Caco-2 (cell line): Measurements from ENCODE around the gene ACAD9. TPM values are rescaled to one million over a fixed set of nuclear protein-coding genes. Genes with fewer than 3 reads are reported as not detected.

ENCODE experiments used
- BruUV-seq: library from RNA; stranded (reverse); fragments of 400-500 nt; replicated peaks from 2 replicates; lab custom pipeline; 2021; lab: Mats Ljungman, UMichigan
- CTCF ChIA-PET: fragments of 300-600 bp; sonication (Branson Sonifier 250); formaldehyde crosslinking; loops from one replicate; lab custom pipeline; 2022; ENCODE audit warnings: antibody characterized with exemption; lab: Charles Lee
- POLR2A ChIA-PET: fragments of 300-600 bp; sonication (Branson Sonifier 250); formaldehyde crosslinking; loops from one replicate; lab custom pipeline; 2022; ENCODE audit warnings: antibody characterized with exemption; lab: Charles Lee
- DNase-seq, 2 experiments: peaks; one replicate each; pipeline versions ENCODE4 v3.0.0 to v3.0.0-alpha.2; 2020 to 2022
- H3K27me3 ChIP-seq: replicated peaks from 2 replicates; pipeline ENCODE4 v1.6.0; 2011; ENCODE audit warnings: low read length; ENCODE audit not compliant: control insufficient read depth, insufficient read depth
- H3K36me3 ChIP-seq: 2 replicates; pipeline ENCODE4 v1.5.1; 2011; ENCODE audit warnings: low read length; ENCODE audit not compliant: control insufficient read depth, insufficient read depth
- H3K4me1 ChIP-seq: fragments of 250-450 bp; sonication (Bioruptor Pico); 2 replicates; pipeline ENCODE4 v1.5.1; 2020; ENCODE audit warnings: mild to moderate bottlenecking
- H3K4me3 ChIP-seq: 2 replicates; pipeline ENCODE4 v1.5.1; 2011; ENCODE audit warnings: low read depth, mild to moderate bottlenecking, control low read depth, low read length
- H3K9me3 ChIP-seq: fragments of 250-450 bp; sonication (Bioruptor Pico); 2 replicates; pipeline ENCODE4 v1.5.1; 2020; ENCODE audit warnings: mild to moderate bottlenecking, moderate library complexity
- H3K27ac Mint-ChIP-seq: one replicate; pipeline ENCODE4 v1.8.0; 2022; ENCODE audit warnings: mixed read lengths; ENCODE audit not compliant: unreplicated experiment
- H3K27me3 Mint-ChIP-seq: one replicate; pipeline ENCODE4 v1.8.0; 2022; ENCODE audit warnings: mixed read lengths; ENCODE audit not compliant: insufficient read depth, unreplicated experiment
- H3K36me3 Mint-ChIP-seq: one replicate; pipeline ENCODE4 v1.8.0; 2022; ENCODE audit warnings: mild to moderate bottlenecking, mixed read lengths; ENCODE audit not compliant: insufficient read depth, unreplicated experiment
- H3K4me1 Mint-ChIP-seq: one replicate; pipeline ENCODE4 v1.8.0; 2022; ENCODE audit warnings: low read depth, mixed read lengths; ENCODE audit not compliant: unreplicated experiment
- H3K4me3 Mint-ChIP-seq: one replicate; pipeline ENCODE4 v1.8.0; 2022; ENCODE audit warnings: mild to moderate bottlenecking, moderate library complexity, mixed read lengths; ENCODE audit not compliant: unreplicated experiment
- H3K9me3 Mint-ChIP-seq: one replicate; pipeline ENCODE4 v1.8.0; 2022; ENCODE audit warnings: mixed read lengths; ENCODE audit not compliant: unreplicated experiment
- CTCF ChIP-seq, 2 experiments: fragments of 200-600 bp in 1 of 2; IDR thresholded peaks; 1 replicate in 1 of 2; 2 replicates in 1 of 2; pipeline versions ENCODE4 v1.5.1 to v1.8.0; 2011 to 2022; ENCODE audit warnings: antibody characterized with exemption in 1 of 2, control low read depth in 1 of 2, inconsistent platforms in 1 of 2, low read depth in 1 of 2, low read length in 1 of 2, mild to moderate bottlenecking in 1 of 2, moderate library complexity in 1 of 2; ENCODE audit not compliant: insufficient read depth in 1 of 2, severe bottlenecking in 1 of 2, unreplicated experiment in 1 of 2
- intact Hi-C: fragments of 100-400 bp; cut with micrococcal nuclease; formaldehyde crosslinking; loops from one replicate; pipeline ENCODE4 v1.10.0; 2022; ENCODE audit not compliant: unreplicated experiment
- total RNA-seq: library from RNA; stranded (reverse); gene quantifications from 2 replicates; pipeline ENCODE4 v1.2.3, GENCODE V29; 2022

ACAD9 gene
- total RNA-seq, 1 experiment from 2014 or later = 60.0 TPM

DNA sequence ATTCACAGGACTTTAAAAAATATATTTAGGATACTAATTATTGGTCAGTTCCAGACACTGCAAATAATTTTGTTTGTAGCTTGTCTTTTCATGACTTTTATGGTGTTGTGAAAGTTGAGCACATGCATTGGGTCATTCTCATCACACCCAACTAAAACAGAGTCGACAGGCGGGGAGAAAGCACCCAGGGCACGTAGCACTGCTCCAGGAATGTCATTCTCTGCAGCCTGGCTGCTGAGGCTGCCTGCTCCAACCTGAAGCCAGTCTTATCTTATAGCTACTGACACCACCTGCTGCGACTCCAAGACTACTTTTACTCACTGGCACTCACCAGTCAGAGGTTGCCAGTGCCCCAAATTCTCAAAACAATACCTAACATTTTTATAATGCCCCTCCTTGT, 56.9 kb downstream of the ACAD9 start:
- no peaks in the 10 kb centered on the region for H3K36me3 ChIP-seq
- ChIA-PET CTCF (no interaction called here), POLR2A (no interaction called here)
- no peaks in the 10 kb centered on the region for H3K36me3 Mint-ChIP-seq
- H3K27me3 Mint-ChIP-seq = no peaks in the 10 kb centered on the region
- no peak overlapping the region for H3K4me3 Mint-ChIP-seq
- TF ChIP-seq CTCF (IDR thresholded peaks at IDR 0.05; ENCODE audit: insufficient read depth in 1 of 2, low read depth in 1 of 2, low read length in 1 of 2, severe bottlenecking in 1 of 2, unreplicated experiment in 1 of 2) = no peak
- H3K4me1 ChIP-seq = no peaks in the 10 kb centered on the region
- no peaks in the 10 kb centered on the region for H3K27me3 ChIP-seq
- intact Hi-C loops = no loop called here
- no peaks in the 10 kb centered on the region for H3K4me1 Mint-ChIP-seq
- BruUV-seq = no TSS peak
- H3K9me3 Mint-ChIP-seq = no peaks in the 10 kb centered on the region
- no peak overlapping the region for H3K4me3 ChIP-seq
- no peaks in the 10 kb centered on the region for H3K9me3 ChIP-seq
- DNase-seq = no peak
- no peak overlapping the region for H3K27ac Mint-ChIP-seq

GRCh38 chr3:128940252-128940651, 60.8 kb downstream of the ACAD9 start:
- Histone ChIP-seq H3K4me3 (no peak overlapping the region), H3K9me3 (no peaks in the 10 kb centered on the region), H3K4me1 (no peaks in the 10 kb centered on the region), H3K27me3 (no peaks in the 10 kb centered on the region), H3K36me3 (no peaks in the 10 kb centered on the region)
- no peak for DNase-seq
- no peaks in the 10 kb centered on the region for H3K27me3 Mint-ChIP-seq
- H3K36me3 Mint-ChIP-seq = no peaks in the 10 kb centered on the region
- H3K9me3 Mint-ChIP-seq = no peaks in the 10 kb centered on the region
- no peaks in the 10 kb centered on the region for H3K4me1 Mint-ChIP-seq
- CTCF ChIA-PET = no interaction called here
- H3K4me3 Mint-ChIP-seq = no peak overlapping the region
- no TSS peak for BruUV-seq
- no peak overlapping the region for H3K27ac Mint-ChIP-seq
- TF ChIP-seq CTCF (IDR thresholded peaks at IDR 0.05; ENCODE audit: insufficient read depth in 1 of 2, low read depth in 1 of 2, low read length in 1 of 2, severe bottlenecking in 1 of 2, unreplicated experiment in 1 of 2) = no peak
- intact Hi-C loops = no loop called here
- POLR2A ChIA-PET = no interaction called here

GRCh38 chr3:128942161-128942952, 62.9 kb downstream of the ACAD9 start:
- no peak overlapping the region for H3K4me3 ChIP-seq

More at GRCh38 chr3:128942161-128942952, 62.9 kb downstream of the ACAD9 start:
- H3K4me1 ChIP-seq = no peaks in the 10 kb centered on the region
- intact Hi-C loops = no loop called here
- H3K27me3 ChIP-seq = no peaks in the 10 kb centered on the region
- no peaks in the 10 kb centered on the region for H3K9me3 ChIP-seq
- no peaks in the 10 kb centered on the region for H3K36me3 ChIP-seq
- no peaks in the 10 kb centered on the region for H3K4me1 Mint-ChIP-seq
- no peak for TF ChIP-seq CTCF (IDR thresholded peaks at IDR 0.05; ENCODE audit: insufficient read depth in 1 of 2, low read depth in 1 of 2, low read length in 1 of 2, severe bottlenecking in 1 of 2, unreplicated experiment in 1 of 2)
- no peak overlapping the region for H3K27ac Mint-ChIP-seq
- DNase-seq = no peak
- H3K9me3 Mint-ChIP-seq = no peaks in the 10 kb centered on the region
- no peak overlapping the region for H3K4me3 Mint-ChIP-seq
- H3K27me3 Mint-ChIP-seq = no peaks in the 10 kb centered on the region
- no TSS peak for BruUV-seq
- ChIA-PET POLR2A (interaction anchor here (0.6 kb wide), 1 partner anchor 793 kb away, joined by 4 read pairs; no protein-coding TSS in a partner anchor), CTCF (interaction anchor here (0.6 kb wide), 1 partner anchor 188 kb away, joined by 5 read pairs; no protein-coding TSS in a partner anchor)
- H3K36me3 Mint-ChIP-seq = no peaks in the 10 kb centered on the region
